SU-DHL-6 (cell line): Measurements from ENCODE around the gene IL3.

Source experiments
- H2AFZ ChIP-seq: fragments of 200-600 bp; sonication (generic); 2 replicates; pipeline ENCODE4 v1.6.1; 2014; ENCODE audit warnings: low read depth, mild to moderate bottlenecking, moderate library complexity, mixed read lengths, antibody characterized with exemption, low read length; ENCODE audit not compliant: severe bottlenecking
- H3F3A ChIP-seq: fragments of 200-600 bp; shearing (Covaris generic); 2 replicates; pipeline ENCODE4 v1.6.0; 2016; ENCODE audit warnings: antibody characterized with exemption, mild to moderate bottlenecking; ENCODE audit not compliant: insufficient read depth
- H3K27ac ChIP-seq: fragments of 200-600 bp; sonication (generic); 2 replicates; pipeline ENCODE4 v1.5.1; 2016; ENCODE audit warnings: low read depth, mild to moderate bottlenecking, low read length, moderate library complexity, mixed read lengths
- H3K27me3 ChIP-seq: fragments of 200-600 bp; sonication (generic), shearing (Covaris generic); 2 replicates; pipeline ENCODE4 v1.6.0; 2014; ENCODE audit warnings: mild to moderate bottlenecking, low read length
- H3K36me3 ChIP-seq: fragments of 200-600 bp; sonication (generic); 2 replicates; pipeline ENCODE4 v1.6.1; 2014; ENCODE audit warnings: mild to moderate bottlenecking, low read length, mixed read lengths
- H3K4me2 ChIP-seq: fragments of 300-600, 200-600 bp; shearing (Covaris generic), sonication (generic); 2 replicates; pipeline ENCODE4 v1.6.0; 2014; ENCODE audit warnings: low read length, low read depth, mild to moderate bottlenecking; ENCODE audit not compliant: poor library complexity, severe bottlenecking
- H3K4me3 ChIP-seq: fragments of 200-600 bp; sonication (generic); 2 replicates; pipeline ENCODE4 v1.5.1; 2014; ENCODE audit warnings: antibody characterized with exemption, low read length, mild to moderate bottlenecking, mixed read lengths; ENCODE audit not compliant: insufficient read depth, poor library complexity, severe bottlenecking
- H3K79me2 ChIP-seq: fragments of 200-600 bp; sonication (generic); 2 replicates; pipeline ENCODE4 v1.6.1; 2014; ENCODE audit warnings: mild to moderate bottlenecking, low read length, moderate library complexity; ENCODE audit not compliant: insufficient read depth
- H3K9ac ChIP-seq: fragments of 200-600 bp; sonication (generic); 2 replicates; pipeline ENCODE4 v1.7.0; 2014; ENCODE audit warnings: mild to moderate bottlenecking, low read length
- H3K9me2 ChIP-seq: fragments of 200-600 bp; sonication (generic); replicated peaks from 2 replicates; pipeline ENCODE4 v1.6.1; 2014; ENCODE audit warnings: low read length; ENCODE audit not compliant: insufficient read depth
- H3K9me3 ChIP-seq: fragments of 200-600 bp; sonication (generic); 2 replicates; pipeline ENCODE4 v1.6.1; 2014; ENCODE audit warnings: low read length, mixed read lengths; ENCODE audit not compliant: insufficient read depth
- H4K20me1 ChIP-seq: fragments of 200-600 bp; sonication (generic); 2 replicates; pipeline ENCODE4 v1.6.1; 2014; ENCODE audit warnings: low read depth, mild to moderate bottlenecking, antibody characterized with exemption, low read length, moderate library complexity, mixed read lengths
- CTCF ChIP-seq: fragments of 200-600 bp; sonication (generic); IDR thresholded peaks from one replicate; pipeline ENCODE4 v1.5.1; 2017; ENCODE audit warnings: antibody characterized with exemption, mild to moderate bottlenecking, low read length, moderate library complexity; ENCODE audit not compliant: insufficient read depth, poor library complexity, severe bottlenecking
- EZH2phosphoT487 ChIP-seq: fragments of 200-600 bp; sonication (generic), shearing (Covaris generic); conservative IDR thresholded peaks from 2 replicates; pipeline ENCODE4 v1.6.1; 2018; ENCODE audit warnings: mild to moderate bottlenecking, antibody characterized with exemption, low read length, moderate library complexity, mixed read lengths

IL3 gene

GRCh38 chr5:132067941-132068808 lies 7.7 kb downstream of the IL3 start:
- Histone ChIP-seq H3K27me3 (no peaks in the 10 kb centered on the region), H3K9me2 (no peaks in the 10 kb centered on the region), H3K36me3 (no peaks in the 10 kb centered on the region), H3K4me2 (no peak overlapping the region), H3K27ac (no peak overlapping the region), H3K4me3 (no peak overlapping the region), H3K9ac (no peak overlapping the region), H3K9me3 (no peaks in the 10 kb centered on the region), H3K79me2 (no peaks in the 10 kb centered on the region), H3F3A (no peaks in the 10 kb centered on the region), H4K20me1 (no peaks in the 10 kb centered on the region), H2AFZ (no peak overlapping the region)
- no peak for TF ChIP-seq CTCF
- no peak for TF ChIP-seq EZH2phosphoT487

GRCh38 chr5:132069561-132069960 lies 9.1 kb downstream of the IL3 start:
- Histone ChIP-seq H3K79me2 (no peaks in the 10 kb centered on the region), H3K27me3 (no peaks in the 10 kb centered on the region), H3K9ac (no peak overlapping the region), H3K36me3 (no peaks in the 10 kb centered on the region), H3K9me3 (no peaks in the 10 kb centered on the region), H2AFZ (no peak overlapping the region), H3K4me3 (no peak overlapping the region), H3K9me2 (no peaks in the 10 kb centered on the region), H3K27ac (no peak overlapping the region), H4K20me1 (no peaks in the 10 kb centered on the region), H3K4me2 (no peak overlapping the region), H3F3A (no peaks in the 10 kb centered on the region)
- no peak for TF ChIP-seq EZH2phosphoT487
- no peak for TF ChIP-seq CTCF

- no peaks in the 10 kb centered on the region for H3K9me3 ChIP-seq
- no peaks in the 10 kb centered on the region for H3K79me2 ChIP-seq
- TF ChIP-seq CTCF (no peak), EZH2phosphoT487 (no peak)
- no peaks in the 10 kb centered on the region for H3K36me3 ChIP-seq
- no peak overlapping the region for H2AFZ ChIP-seq
- H3F3A ChIP-seq, result no peaks in the 10 kb centered on the region
- no peaks in the 10 kb centered on the region for H3K27me3 ChIP-seq
- no peaks in the 10 kb centered on the region for H3K9me2 ChIP-seq
- H3K27ac ChIP-seq, result no peak overlapping the region
- no peak overlapping the region for H3K4me2 ChIP-seq
- H3K9ac ChIP-seq, result no peak overlapping the region
- H3K4me3 ChIP-seq, result no peak overlapping the region
- no peaks in the 10 kb centered on the region for H4K20me1 ChIP-seq
Measured at GRCh38 chr5:132069994-132070393, 9.5 kb downstream of the IL3 start.
